ENCODE data around the gene ZNF385D.

The ZNF385D gene

DNA sequence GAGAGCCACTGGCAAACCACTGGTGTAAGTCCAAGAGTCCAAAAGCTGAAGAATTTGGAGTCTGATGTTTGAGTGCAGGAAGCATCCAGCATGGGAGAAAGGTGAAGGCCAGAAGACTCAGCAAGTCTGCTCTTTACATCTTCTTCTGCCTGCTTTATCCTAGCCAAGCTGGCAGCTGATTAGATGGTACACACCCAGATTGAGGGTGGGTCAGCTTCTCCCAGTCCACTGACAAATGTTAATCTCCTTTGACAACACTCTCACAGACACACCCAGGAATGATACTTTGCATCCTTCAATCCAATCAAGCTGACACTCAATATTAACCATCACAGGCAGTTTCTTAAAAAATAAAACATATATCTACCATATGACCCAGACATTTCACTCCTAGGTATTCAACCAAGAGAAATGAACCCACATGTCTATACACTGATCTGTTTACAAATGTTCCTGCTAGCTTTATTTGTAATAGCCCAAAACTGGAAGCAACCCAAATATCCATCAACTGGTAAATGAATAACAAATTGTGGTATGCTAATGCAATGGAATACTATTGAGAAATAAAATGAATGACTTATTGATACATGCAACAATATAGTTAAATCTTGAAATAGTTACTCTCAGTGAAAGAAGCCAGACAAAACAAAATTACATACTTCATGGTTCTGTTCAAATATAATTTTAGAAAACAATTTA is 373.8 kb downstream of the ZNF385D start:
- DNase-seq (ENCODE audit: low read depth) = no peak

DNA sequence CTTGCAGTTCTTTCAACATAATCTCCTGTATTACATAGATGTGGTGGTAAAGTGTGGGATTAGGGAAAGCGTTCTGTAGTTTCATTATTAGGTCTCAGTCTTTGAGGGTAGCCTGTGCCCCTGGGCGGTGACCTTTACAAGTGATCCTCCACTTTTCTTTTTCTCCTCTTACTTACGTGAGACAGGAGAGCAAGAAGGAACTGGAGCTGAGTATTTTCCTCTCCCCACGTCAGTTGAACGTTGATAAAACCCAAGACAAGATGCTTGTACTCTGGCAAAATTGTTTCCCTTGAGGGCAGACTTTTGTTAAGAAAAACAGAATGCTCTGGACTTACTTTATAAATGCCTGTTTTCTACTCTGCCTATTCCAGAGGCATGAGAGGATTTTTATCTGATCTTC is 378.7 kb downstream of the ZNF385D start:
- DNase-seq (ENCODE audit: low read depth) = no peak

All from GM04503 (cell line).